ENCODE results near the gene NRG2.

NRG2 gene

GRCh38 chr5:140005145-140005591 lies 37.9 kb downstream of the NRG2 start:
- no peak for DNase-seq

GRCh38 chr5:140004174-140004573 lies 38.9 kb downstream of the NRG2 start:
- no peak for DNase-seq

- no peak for DNase-seq
These were observed 39.6 kb downstream of the NRG2 start for GRCh38 chr5:140003519-140003918.

GRCh38 chr5:140000332-140000731 lies 42.8 kb downstream of the NRG2 start:
- no peak for DNase-seq

GRCh38 chr5:139998837-139999236 lies 44.3 kb downstream of the NRG2 start:
- DNase-seq = no peak

GRCh38 chr5:139997276-139997675 lies 45.8 kb downstream of the NRG2 start:
- no peak for DNase-seq

- no peak for DNase-seq
These were observed 47.2 kb downstream of the NRG2 start for GRCh38 chr5:139995929-139996328.

GRCh38 chr5:139994234-139994633 lies 48.9 kb downstream of the NRG2 start:
- no peak for DNase-seq

- no peak for DNase-seq
These were observed 57.4 kb downstream of the NRG2 start for GRCh38 chr5:139985733-139986132.

GRCh38 chr5:139985290-139985689 lies 57.8 kb downstream of the NRG2 start:
- no peak for DNase-seq

- no peak for DNase-seq
These were observed 58.3 kb downstream of the NRG2 start for GRCh38 chr5:139984816-139985215.

GRCh38 chr5:139982975-139983240 lies 60.2 kb downstream of the NRG2 start:
- DNase-seq = no peak

- no peak for DNase-seq
These were observed 60.7 kb downstream of the NRG2 start for GRCh38 chr5:139982157-139982974.

- DNase-seq = no peak
These were observed 62.3 kb downstream of the NRG2 start for GRCh38 chr5:139980765-139981164.

GRCh38 chr5:139979943-139980342 lies 63.2 kb downstream of the NRG2 start:
- DNase-seq = no peak

- DNase-seq = no peak
These were observed 63.6 kb downstream of the NRG2 start for GRCh38 chr5:139979518-139979917.

GRCh38 chr5:139976703-139977102 lies 66.4 kb downstream of the NRG2 start:
- no peak for DNase-seq

- no peak for DNase-seq
These were observed 67.2 kb downstream of the NRG2 start for GRCh38 chr5:139975942-139976341.

- DNase-seq = no peak
These were observed 67.8 kb downstream of the NRG2 start for GRCh38 chr5:139975306-139975705.

GRCh38 chr5:139974661-139975060 lies 68.4 kb downstream of the NRG2 start:
- DNase-seq = no peak

GRCh38 chr5:139971202-139971725 lies 71.8 kb downstream of the NRG2 start:
- DNase-seq = no peak

- no peak for DNase-seq
These were observed 73.8 kb downstream of the NRG2 start for GRCh38 chr5:139969318-139969717.

GRCh38 chr5:139968547-139969261 lies 74.4 kb downstream of the NRG2 start:
- DNase-seq = peak; percentile 89

- DNase-seq = no peak
These were observed 75.7 kb downstream of the NRG2 start for GRCh38 chr5:139967353-139967752.
